ENCODE data around the gene MAP7D1.
"Not testable (repeated sequence)": the region's sequence is repeated elsewhere in the genome, so short reads cannot be mapped to it uniquely, and the experiment has no call there.

MAP7D1 gene

GRCh38 chr1:36206323-36206858 lies 50.4 kb downstream of the MAP7D1 start:
- DNase-seq: no peak

- no peak for DNase-seq
Measured at GRCh38 chr1:36207339-36207738, 51.4 kb downstream of the MAP7D1 start.

- no peak for DNase-seq
Measured at GRCh38 chr1:36208978-36209703, 53.2 kb downstream of the MAP7D1 start.

GRCh38 chr1:36211307-36211706 lies 55.3 kb downstream of the MAP7D1 start:
- DNase-seq: no peak

- no peak for DNase-seq
Measured at GRCh38 chr1:36211841-36212240, 55.9 kb downstream of the MAP7D1 start.

- DNase-seq: no peak
Measured at GRCh38 chr1:36212782-36213181, 56.8 kb downstream of the MAP7D1 start.

GRCh38 chr1:36217670-36218069 lies 61.7 kb downstream of the MAP7D1 start:
- peak; percentile 76 for DNase-seq

- DNase-seq: not testable (repeated sequence)
Measured at GRCh38 chr1:36221901-36222300, 65.9 kb downstream of the MAP7D1 start.

- DNase-seq: no peak
Measured at GRCh38 chr1:36222481-36223380, 66.8 kb downstream of the MAP7D1 start.

GRCh38 chr1:36223381-36223995 lies 67.5 kb downstream of the MAP7D1 start:
- DNase-seq: no peak

GRCh38 chr1:36223996-36224536 lies 68.1 kb downstream of the MAP7D1 start, which contains the start of gene THRAP3:
THRAP3 (plus strand) TSS chr1:36224443; CDS start chr1:36282564, 58,121 bp downstream.
- peak; percentile 99 for DNase-seq

GRCh38 chr1:36224537-36225282 lies 68.8 kb downstream of the MAP7D1 start:
- no peak for DNase-seq

GRCh38 chr1:36225283-36225899 lies 69.4 kb downstream of the MAP7D1 start:
- DNase-seq: no peak

GRCh38 chr1:36230279-36230678 lies 74.3 kb downstream of the MAP7D1 start:
- DNase-seq: not testable (repeated sequence)
